Pons (tissue), 1 donor: Measurements from ENCODE around the gene CD300E.

Source experiments
- DNase-seq: peaks from one replicate; pipeline ENCODE4 v3.0.0-alpha.2; 2016; ENCODE audit warnings: low spot score

CD300E gene

DNA sequence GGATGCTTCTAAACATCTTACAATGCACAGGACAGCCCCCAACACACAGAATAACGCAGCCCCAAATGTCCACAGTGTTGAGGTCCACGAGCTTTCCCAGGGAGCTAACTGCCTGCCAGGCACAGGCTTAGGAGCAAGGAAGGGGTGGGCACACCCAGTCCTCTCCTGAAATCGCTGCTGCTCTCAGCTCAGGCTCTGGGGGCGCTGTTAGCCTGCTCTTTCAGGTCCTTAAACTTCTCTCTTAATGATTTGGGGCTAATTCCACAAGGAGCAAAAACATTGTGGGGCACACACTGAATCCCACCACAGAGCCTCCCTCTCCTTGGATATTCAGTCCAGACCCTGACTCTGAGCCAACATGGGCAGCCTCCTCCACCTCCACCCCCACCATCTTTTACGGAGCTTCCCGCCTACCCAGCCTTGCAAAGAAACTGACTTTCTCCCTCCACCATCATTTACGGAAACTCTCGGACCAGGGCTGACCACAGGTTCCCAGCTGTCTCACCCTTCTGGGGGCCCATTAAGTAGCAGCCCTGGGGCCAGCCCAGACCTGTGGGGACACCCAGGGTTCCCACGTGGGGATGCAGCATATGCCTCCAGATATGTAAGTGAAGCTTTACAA lies 57.3 kb downstream of the CD300E start:
- DNase-seq = no peak

DNA sequence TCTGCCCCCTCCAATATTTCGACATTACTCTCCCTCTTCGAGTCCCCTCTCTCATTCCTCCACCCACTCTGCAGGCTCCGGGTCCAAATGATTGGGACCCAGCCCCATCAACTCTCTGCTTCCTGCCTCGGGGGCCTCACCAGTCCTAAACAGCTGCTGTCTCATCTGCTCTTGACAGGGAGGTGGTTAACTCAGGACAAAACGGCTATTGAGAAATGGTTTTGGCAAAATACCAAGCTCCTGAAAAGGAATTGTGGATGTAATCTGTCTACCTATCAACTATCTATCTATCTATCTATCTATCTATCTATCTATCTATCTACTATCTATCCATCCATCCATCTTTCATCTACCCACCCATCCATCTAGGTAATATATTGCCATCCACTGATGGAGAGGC lies 58.4 kb downstream of the CD300E start:
- no peak for DNase-seq

DNA sequence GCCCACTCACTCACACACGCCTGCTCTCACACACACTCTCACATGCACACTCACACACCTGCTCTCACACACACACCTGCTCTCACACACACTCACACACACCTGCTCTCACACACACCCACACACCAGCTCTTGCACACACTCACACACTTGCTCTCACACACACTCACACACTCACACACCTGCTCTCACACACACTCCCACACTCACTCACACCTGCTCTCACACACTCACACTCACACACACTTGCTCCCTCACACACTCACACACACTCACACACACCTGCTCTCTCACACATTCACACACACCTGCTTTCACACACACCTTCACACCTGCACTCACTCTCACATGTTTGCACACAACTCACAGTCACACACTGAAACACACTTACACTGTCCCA lies 60.2 kb downstream of the CD300E start:
- no peak for DNase-seq

DNA sequence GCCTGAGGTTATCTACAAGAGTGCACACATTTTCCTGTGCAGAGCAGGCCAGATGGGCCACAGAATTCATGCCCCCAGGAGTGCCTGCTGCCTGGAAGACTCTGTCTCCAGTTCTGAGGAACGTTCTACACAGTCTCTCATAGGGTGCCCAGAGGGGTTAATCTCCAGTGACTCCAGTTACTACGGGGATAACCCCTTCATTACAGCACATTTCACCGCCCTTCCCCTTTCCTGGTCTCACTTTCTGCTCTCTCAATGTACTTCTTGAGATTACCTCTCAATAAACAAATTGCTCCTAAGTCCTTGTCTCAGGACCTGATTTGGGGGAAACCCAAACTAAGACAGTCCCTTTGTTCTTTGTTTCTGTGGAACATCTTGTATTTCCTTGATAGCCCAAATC lies 62.0 kb downstream of the CD300E start:
- no peak for DNase-seq
